Peyer's patch (tissue), 4 donors: ENCODE results near the gene TBCK. TPM values are rescaled to one million over a fixed set of nuclear protein-coding genes. Genes with fewer than 3 reads are reported as not detected.

Source experiments
- DNase-seq, 3 donors: peaks; one replicate each; pipeline ENCODE4 v3.0.0-alpha.2; 2017 to 2019
- H3K27ac ChIP-seq, 4 donors: fragments of 200-600 bp; sonication (generic); one replicate each; pipeline ENCODE4 v1.5.1; 2016 to 2019
- H3K27me3 ChIP-seq, 2 donors: fragments of 200-600 bp; sonication (generic); one replicate each; pipeline ENCODE4 v1.5.1; 2019
- H3K36me3 ChIP-seq, 3 donors: fragments of 200-600 bp; sonication (generic); one replicate each; pipeline ENCODE4 v1.5.1; 2016 to 2019
- H3K4me1 ChIP-seq, 4 donors: fragments of 200-600 bp; sonication (generic); one replicate each; pipeline ENCODE4 v1.5.1; 2016 to 2019
- H3K4me3 ChIP-seq, 4 donors: fragments of 200-600 bp; sonication (generic); 1 replicate in 3 of 4; 2 replicates in 1 of 4; pipeline ENCODE4 v1.5.1; 2016 to 2019; ENCODE audit warnings: mild to moderate bottlenecking in 1 of 4
- H3K9me3 ChIP-seq, 4 donors: fragments of 200-600 bp; sonication (generic); one replicate each; pipeline ENCODE4 v1.5.1; 2016 to 2019; ENCODE audit warnings: mild to moderate bottlenecking in 1 of 4
- POLR2A ChIP-seq, 2 donors: fragments of 450-650 bp; IDR thresholded peaks; one replicate each; pipeline ENCODE4 v1.5.1; 2017; ENCODE audit warnings: antibody characterized with exemption in 2 of 2, mild to moderate bottlenecking in 2 of 2, moderate library complexity in 2 of 2
- total RNA-seq, 4 donors: library from RNA; depleted of rRNA; stranded (reverse); fragments of >200 nt; gene quantifications; one replicate each; pipeline ENCODE4 v1.1.0, GENCODE V29; 2016
- TF ChIP-seq, protein P1 (sequence below), 6 experiments: fragments of 450-650 bp in 4 of 6; fragments of 200-600 bp in 2 of 6; sonication (generic) in 1 of 6; IDR thresholded peaks; one replicate each; pipeline ENCODE4 v1.5.1; 2017 to 2019; ENCODE audit warnings: antibody characterized with exemption in 6 of 6, mild to moderate bottlenecking in 3 of 6, moderate library complexity in 1 of 6

Gene TBCK
- total RNA-seq, 4 donors from 2014 or later = 39.9 to 96.6 (median 53.1) TPM

DNA sequence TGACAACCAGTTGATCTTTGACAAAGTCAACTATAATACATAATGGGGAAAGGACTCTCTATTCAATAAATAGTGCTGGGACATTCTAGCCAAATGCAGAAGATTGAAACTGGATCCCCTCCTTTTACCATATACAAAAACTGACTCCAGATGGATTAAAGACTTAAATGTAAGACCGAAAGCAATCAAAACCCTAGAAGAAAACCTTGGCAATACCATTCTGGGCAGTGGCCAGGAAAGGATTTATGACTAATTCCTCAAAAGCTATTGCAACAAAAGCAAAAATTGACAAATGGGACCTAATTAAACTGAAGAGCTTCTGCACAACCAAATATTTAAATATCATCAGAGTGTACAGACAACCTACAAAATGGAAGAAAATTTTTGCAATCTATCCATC is 235.6 kb downstream of the TBCK start:
- no peaks in the 10 kb centered on the region for H3K4me1 ChIP-seq
- H3K36me3 ChIP-seq = peaks cover 0 to 12% (median 0%) of the 10 kb centered on the region in 3 donors
- H3K4me3 ChIP-seq = no peak overlapping the region
- peaks cover 0 to 7% (median 2%) of the 10 kb centered on the region in 4 donors for H3K9me3 ChIP-seq
- no peak overlapping the region for H3K27ac ChIP-seq
- H3K27me3 ChIP-seq = no peaks in the 10 kb centered on the region
- TF ChIP-seq, protein P1, sequence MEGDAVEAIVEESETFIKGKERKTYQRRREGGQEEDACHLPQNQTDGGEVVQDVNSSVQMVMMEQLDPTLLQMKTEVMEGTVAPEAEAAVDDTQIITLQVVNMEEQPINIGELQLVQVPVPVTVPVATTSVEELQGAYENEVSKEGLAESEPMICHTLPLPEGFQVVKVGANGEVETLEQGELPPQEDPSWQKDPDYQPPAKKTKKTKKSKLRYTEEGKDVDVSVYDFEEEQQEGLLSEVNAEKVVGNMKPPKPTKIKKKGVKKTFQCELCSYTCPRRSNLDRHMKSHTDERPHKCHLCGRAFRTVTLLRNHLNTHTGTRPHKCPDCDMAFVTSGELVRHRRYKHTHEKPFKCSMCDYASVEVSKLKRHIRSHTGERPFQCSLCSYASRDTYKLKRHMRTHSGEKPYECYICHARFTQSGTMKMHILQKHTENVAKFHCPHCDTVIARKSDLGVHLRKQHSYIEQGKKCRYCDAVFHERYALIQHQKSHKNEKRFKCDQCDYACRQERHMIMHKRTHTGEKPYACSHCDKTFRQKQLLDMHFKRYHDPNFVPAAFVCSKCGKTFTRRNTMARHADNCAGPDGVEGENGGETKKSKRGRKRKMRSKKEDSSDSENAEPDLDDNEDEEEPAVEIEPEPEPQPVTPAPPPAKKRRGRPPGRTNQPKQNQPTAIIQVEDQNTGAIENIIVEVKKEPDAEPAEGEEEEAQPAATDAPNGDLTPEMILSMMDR (IDR thresholded peaks at IDR 0.05) = no peak
- TF ChIP-seq POLR2A (IDR thresholded peaks at IDR 0.05) = no peak
- no peak for DNase-seq

- Histone ChIP-seq H3K27me3 (no peaks in the 10 kb centered on the region), H3K4me3 (no peak overlapping the region), H3K27ac (no peak overlapping the region), H3K36me3 (peaks cover 0 to 12% (median 0%) of the 10 kb centered on the region in 3 donors), H3K9me3 (peaks cover 0 to 7% (median 2%) of the 10 kb centered on the region in 4 donors), H3K4me1 (no peaks in the 10 kb centered on the region)
- TF ChIP-seq, protein P1 (IDR thresholded peaks at IDR 0.05) = no peak
- no peak for TF ChIP-seq POLR2A (IDR thresholded peaks at IDR 0.05)
- no peak for DNase-seq
Measured at GRCh38 chr4:106079616-106080015, 236.4 kb downstream of the TBCK start.

DNA sequence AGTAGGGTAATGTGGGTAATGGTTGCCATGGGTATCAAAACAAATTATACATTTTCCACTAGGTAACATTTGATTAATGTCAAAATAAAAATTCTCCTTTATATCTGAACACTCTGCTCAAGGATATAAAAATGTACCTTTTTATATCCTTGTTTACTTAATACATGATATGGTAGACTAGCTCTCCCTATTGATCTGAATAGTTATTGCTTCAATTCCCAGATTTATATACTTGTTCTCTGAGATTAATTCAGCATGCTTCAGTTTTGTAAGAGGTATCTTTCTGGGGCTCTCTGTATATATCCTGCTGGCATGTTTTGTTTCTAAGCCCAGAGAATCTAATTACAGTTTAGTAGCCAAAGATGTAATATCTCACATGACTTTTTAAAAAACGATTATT is 251.0 kb downstream of the TBCK start:
- Histone ChIP-seq H3K9me3 (no peaks in the 10 kb centered on the region), H3K36me3 (no peaks in the 10 kb centered on the region), H3K4me1 (no peaks in the 10 kb centered on the region), H3K27me3 (no peaks in the 10 kb centered on the region), H3K27ac (no peak overlapping the region), H3K4me3 (no peak overlapping the region)
- no peak for DNase-seq
- no peak for TF ChIP-seq POLR2A (IDR thresholded peaks at IDR 0.05)
- TF ChIP-seq, protein P1 (IDR thresholded peaks at IDR 0.05) = peak in 2 of 6 experiments; percentile 22 to 27

- Histone ChIP-seq H3K27me3 (no peaks in the 10 kb centered on the region), H3K9me3 (no peaks in the 10 kb centered on the region), H3K36me3 (no peaks in the 10 kb centered on the region), H3K4me1 (no peaks in the 10 kb centered on the region), H3K4me3 (no peak overlapping the region), H3K27ac (no peak overlapping the region)
- DNase-seq = no peak
- TF ChIP-seq, protein P1 (IDR thresholded peaks at IDR 0.05) = no peak
- TF ChIP-seq POLR2A (IDR thresholded peaks at IDR 0.05) = no peak
Measured at GRCh38 chr4:106063009-106063408, 253.0 kb downstream of the TBCK start.

GRCh38 chr4:106062452-106062875 is 253.5 kb downstream of the TBCK start:
- Histone ChIP-seq H3K36me3 (no peaks in the 10 kb centered on the region), H3K4me1 (no peaks in the 10 kb centered on the region), H3K27me3 (no peaks in the 10 kb centered on the region), H3K4me3 (no peak overlapping the region), H3K9me3 (no peaks in the 10 kb centered on the region), H3K27ac (no peak overlapping the region)
- TF ChIP-seq, protein P1 (IDR thresholded peaks at IDR 0.05) = no peak
- TF ChIP-seq POLR2A (IDR thresholded peaks at IDR 0.05) = no peak
- no peak for DNase-seq

GRCh38 chr4:106058921-106059320 is 257.1 kb downstream of the TBCK start:
- no peak for DNase-seq
- Histone ChIP-seq H3K4me3 (no peak overlapping the region), H3K4me1 (no peaks in the 10 kb centered on the region), H3K27me3 (no peaks in the 10 kb centered on the region), H3K27ac (no peak overlapping the region), H3K36me3 (no peaks in the 10 kb centered on the region), H3K9me3 (no peaks in the 10 kb centered on the region)
- TF ChIP-seq POLR2A (IDR thresholded peaks at IDR 0.05) = no peak
- TF ChIP-seq, protein P1 (IDR thresholded peaks at IDR 0.05) = no peak
